Measurements from ENCODE around the gene CADM1. TPM values are rescaled to one million over a fixed set of nuclear protein-coding genes. Genes with fewer than 3 reads are reported as not detected.
A peak's percentile ranks its signal among the peaks of the same experiment; 100 is the strongest.

CADM1 gene
- total and polyA plus RNA-seq, 7 donors, result 0.69 to 25.2 (median 15.6) TPM

GRCh38 chr11:115398333-115399080, 105.7 kb downstream of the CADM1 start:
- intact Hi-C loops (cut with DNase I), result no loop called here
- TF ChIP-seq, protein P1, sequence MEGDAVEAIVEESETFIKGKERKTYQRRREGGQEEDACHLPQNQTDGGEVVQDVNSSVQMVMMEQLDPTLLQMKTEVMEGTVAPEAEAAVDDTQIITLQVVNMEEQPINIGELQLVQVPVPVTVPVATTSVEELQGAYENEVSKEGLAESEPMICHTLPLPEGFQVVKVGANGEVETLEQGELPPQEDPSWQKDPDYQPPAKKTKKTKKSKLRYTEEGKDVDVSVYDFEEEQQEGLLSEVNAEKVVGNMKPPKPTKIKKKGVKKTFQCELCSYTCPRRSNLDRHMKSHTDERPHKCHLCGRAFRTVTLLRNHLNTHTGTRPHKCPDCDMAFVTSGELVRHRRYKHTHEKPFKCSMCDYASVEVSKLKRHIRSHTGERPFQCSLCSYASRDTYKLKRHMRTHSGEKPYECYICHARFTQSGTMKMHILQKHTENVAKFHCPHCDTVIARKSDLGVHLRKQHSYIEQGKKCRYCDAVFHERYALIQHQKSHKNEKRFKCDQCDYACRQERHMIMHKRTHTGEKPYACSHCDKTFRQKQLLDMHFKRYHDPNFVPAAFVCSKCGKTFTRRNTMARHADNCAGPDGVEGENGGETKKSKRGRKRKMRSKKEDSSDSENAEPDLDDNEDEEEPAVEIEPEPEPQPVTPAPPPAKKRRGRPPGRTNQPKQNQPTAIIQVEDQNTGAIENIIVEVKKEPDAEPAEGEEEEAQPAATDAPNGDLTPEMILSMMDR (IDR thresholded peaks at IDR 0.05), result no peak
- TF ChIP-seq EP300 (IDR thresholded peaks at IDR 0.05) (no peak), POLR2A (IDR thresholded peaks at IDR 0.05) (no peak), POLR2AphosphoS5 (IDR thresholded peaks at IDR 0.05) (no peak)
- Histone ChIP-seq H3K9me3 (no peaks in the 10 kb centered on the region), H3K27ac (no peak overlapping the region), H3K4me1 (peaks cover 0 to 15% (median 8%) of the 10 kb centered on the region in 4 donors), H3K27me3 (no peaks in the 10 kb centered on the region), H3K4me3 (no peak overlapping the region), H3K36me3 (no peaks in the 10 kb centered on the region)
- DNase-seq, result no peak
- 78 to 85% methylated on average over 2 of the region's 2 CpGs for WGBS, 2 donors

DNA sequence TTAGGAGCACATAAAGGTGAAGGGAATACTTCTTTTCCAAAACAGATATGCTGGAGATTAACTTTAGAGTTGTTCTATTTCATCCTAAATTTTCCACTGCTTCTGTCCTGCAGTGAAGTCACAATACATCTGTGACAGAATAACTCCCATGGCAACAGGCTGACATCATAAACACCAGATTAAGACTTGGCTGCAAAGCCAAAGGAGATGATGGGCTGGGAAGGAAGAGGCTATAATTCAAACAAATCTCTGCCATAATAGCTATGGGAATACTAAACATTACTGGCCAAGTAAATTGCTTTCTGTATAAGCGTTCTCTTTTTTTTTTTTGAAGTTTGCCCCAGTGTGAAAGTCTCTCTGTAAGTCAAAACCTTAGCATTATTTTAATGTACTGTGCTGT, 107.7 kb downstream of the CADM1 start:
- Histone ChIP-seq H3K9me3 (no peaks in the 10 kb centered on the region), H3K4me1 (peaks cover 0 to 15% (median 8%) of the 10 kb centered on the region in 4 donors), H3K4me3 (no peak overlapping the region), H3K27ac (no peak overlapping the region), H3K27me3 (no peaks in the 10 kb centered on the region), H3K36me3 (no peaks in the 10 kb centered on the region)
- intact Hi-C loops (cut with DNase I), result no loop called here
- TF ChIP-seq POLR2A (IDR thresholded peaks at IDR 0.05) (no peak), POLR2AphosphoS5 (IDR thresholded peaks at IDR 0.05) (peak in 1 of 4 donors; percentile 45)
- DNase-seq, result no peak
- 8 to 53% methylated on average over 1 of the region's 1 CpG for WGBS, 2 donors

DNA sequence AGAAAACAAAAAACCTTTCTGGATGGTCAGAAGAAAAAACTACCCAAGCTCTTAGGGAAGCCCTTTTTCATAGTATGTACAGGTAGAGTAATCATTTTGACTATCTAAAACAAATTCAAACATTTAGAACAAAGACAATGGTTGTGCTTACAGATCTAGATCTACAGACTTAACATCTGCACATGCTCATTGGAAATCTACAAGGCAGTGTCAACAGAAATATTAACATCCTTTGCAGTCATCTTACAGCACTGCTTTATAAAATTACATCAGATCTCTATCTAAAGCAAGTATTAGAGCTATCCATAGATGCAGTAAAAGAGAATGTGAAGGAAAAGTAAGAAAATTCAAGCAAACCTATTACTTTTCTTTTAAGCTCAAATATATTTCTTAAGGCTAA, 110.3 kb downstream of the CADM1 start:
- Histone ChIP-seq H3K27ac (no peak overlapping the region), H3K36me3 (no peaks in the 10 kb centered on the region)
- TF ChIP-seq POLR2AphosphoS5 (IDR thresholded peaks at IDR 0.05), result no peak
- TF ChIP-seq, protein P1 (IDR thresholded peaks at IDR 0.05), result no peak
- no peak for TF ChIP-seq EP300 (IDR thresholded peaks at IDR 0.05)
- no peak for TF ChIP-seq POLR2A (IDR thresholded peaks at IDR 0.05)

GRCh38 chr11:115391598-115391997, 112.6 kb downstream of the CADM1 start:
- TF ChIP-seq POLR2AphosphoS5 (IDR thresholded peaks at IDR 0.05), result no peak
- TF ChIP-seq EP300 (IDR thresholded peaks at IDR 0.05), result no peak
- TF ChIP-seq POLR2A (IDR thresholded peaks at IDR 0.05), result no peak
- TF ChIP-seq, protein P1 (IDR thresholded peaks at IDR 0.05), result no peak
- Histone ChIP-seq H3K9me3 (no peaks in the 10 kb centered on the region), H3K4me1 (peaks cover 0 to 8% (median 5%) of the 10 kb centered on the region in 4 donors), H3K27ac (no peak overlapping the region), H3K36me3 (no peaks in the 10 kb centered on the region), H3K27me3 (no peaks in the 10 kb centered on the region), H3K4me3 (no peak overlapping the region)
- no peak for DNase-seq
- 69 to 77% methylated on average over 1 of the region's 1 CpG for WGBS, 2 donors
- intact Hi-C loops (cut with DNase I), result no loop called here

More for the DNA sequence above, 110.3 kb downstream of the CADM1 start:
- Histone ChIP-seq H3K4me1 (peaks cover 0 to 15% (median 8%) of the 10 kb centered on the region in 4 donors), H3K27me3 (no peaks in the 10 kb centered on the region), H3K9me3 (no peaks in the 10 kb centered on the region), H3K4me3 (no peak overlapping the region)
- DNase-seq, result no peak
- intact Hi-C loops (cut with DNase I), result no loop called here

GRCh38 chr11:115391160-115391559, 113.1 kb downstream of the CADM1 start:
- Histone ChIP-seq H3K27ac (no peak overlapping the region), H3K4me1 (peaks cover 0 to 6% (median 2%) of the 10 kb centered on the region in 4 donors), H3K36me3 (no peaks in the 10 kb centered on the region), H3K4me3 (no peak overlapping the region), H3K27me3 (no peaks in the 10 kb centered on the region), H3K9me3 (no peaks in the 10 kb centered on the region)
- no peak for DNase-seq
- WGBS, 2 donors, result 44 to 47% methylated on average over 3 of the region's 3 CpGs
- TF ChIP-seq EP300 (IDR thresholded peaks at IDR 0.05) (no peak), POLR2A (IDR thresholded peaks at IDR 0.05) (no peak), POLR2AphosphoS5 (IDR thresholded peaks at IDR 0.05) (no peak)
- TF ChIP-seq, protein P1 (IDR thresholded peaks at IDR 0.05), result no peak
- intact Hi-C loops (cut with DNase I), result no loop called here
